OCI-LY3 (cell line): ENCODE data around the gene C9.

Source experiments
- EZH2phosphoT487 ChIP-seq: fragments of 200-600 bp; shearing (Covaris generic); IDR thresholded peaks from 2 replicates; pipeline ENCODE4 v1.6.1; 2018; ENCODE audit warnings: antibody characterized with exemption, mixed run types, low read depth
- TF ChIP-seq, protein P1 (sequence below): fragments of 200-600, 300-600 bp; sonication (generic); IDR thresholded peaks from 2 replicates; pipeline ENCODE4 v1.5.1; 2014; ENCODE audit warnings: antibody characterized with exemption, low read length, low read depth

GRCh38 chr5:39377613-39378012 is 13.3 kb upstream of the C9 start:
- TF ChIP-seq, protein P1, sequence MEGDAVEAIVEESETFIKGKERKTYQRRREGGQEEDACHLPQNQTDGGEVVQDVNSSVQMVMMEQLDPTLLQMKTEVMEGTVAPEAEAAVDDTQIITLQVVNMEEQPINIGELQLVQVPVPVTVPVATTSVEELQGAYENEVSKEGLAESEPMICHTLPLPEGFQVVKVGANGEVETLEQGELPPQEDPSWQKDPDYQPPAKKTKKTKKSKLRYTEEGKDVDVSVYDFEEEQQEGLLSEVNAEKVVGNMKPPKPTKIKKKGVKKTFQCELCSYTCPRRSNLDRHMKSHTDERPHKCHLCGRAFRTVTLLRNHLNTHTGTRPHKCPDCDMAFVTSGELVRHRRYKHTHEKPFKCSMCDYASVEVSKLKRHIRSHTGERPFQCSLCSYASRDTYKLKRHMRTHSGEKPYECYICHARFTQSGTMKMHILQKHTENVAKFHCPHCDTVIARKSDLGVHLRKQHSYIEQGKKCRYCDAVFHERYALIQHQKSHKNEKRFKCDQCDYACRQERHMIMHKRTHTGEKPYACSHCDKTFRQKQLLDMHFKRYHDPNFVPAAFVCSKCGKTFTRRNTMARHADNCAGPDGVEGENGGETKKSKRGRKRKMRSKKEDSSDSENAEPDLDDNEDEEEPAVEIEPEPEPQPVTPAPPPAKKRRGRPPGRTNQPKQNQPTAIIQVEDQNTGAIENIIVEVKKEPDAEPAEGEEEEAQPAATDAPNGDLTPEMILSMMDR = no peak
- TF ChIP-seq EZH2phosphoT487 = no peak
